HG03175 (cell line): ENCODE measurements around the gene HOXB9.

Source experiments
- ATAC-seq: cut with Tn5 transposase; IDR thresholded peaks from one replicate; pipeline ENCODE4 v1.9.1; 2021; ENCODE audit warnings: mild to moderate bottlenecking, moderate library complexity; ENCODE audit not compliant: unreplicated experiment

HOXB9 gene

GRCh38 chr17:48626245-48627117, at the start of gene HOXB9:
Gene HOXB9 (minus strand): TSS chr17:48626358. CDS start chr17:48626269, 89 bp downstream.
- no peak for ATAC-seq

- ATAC-seq, result no peak
Observed at GRCh38 chr17:48672340-48672739, 46.2 kb upstream of the HOXB9 start.

- ATAC-seq, result no peak
Observed at GRCh38 chr17:48671697-48672171, 45.6 kb upstream of the HOXB9 start.

- no peak for ATAC-seq
Observed at GRCh38 chr17:48663134-48663924, 37.2 kb upstream of the HOXB9 start.

- no peak for ATAC-seq
Observed at GRCh38 chr17:48655913-48656312, 29.8 kb upstream of the HOXB9 start.

GRCh38 chr17:48649741-48650140, 23.6 kb upstream of the HOXB9 start:
- no peak for ATAC-seq

- ATAC-seq, result no peak
Observed at GRCh38 chr17:48647963-48648245, 21.7 kb upstream of the HOXB9 start.

- ATAC-seq, result no peak
Observed at GRCh38 chr17:48647103-48647962, 21.2 kb upstream of the HOXB9 start.

GRCh38 chr17:48646183-48647102, 20.3 kb upstream of the HOXB9 start:
- ATAC-seq, result no peak

GRCh38 chr17:48645639-48646182, 19.6 kb upstream of the HOXB9 start:
- no peak for ATAC-seq

- ATAC-seq, result no peak
Observed at GRCh38 chr17:48644910-48645557, 18.9 kb upstream of the HOXB9 start.

- no peak for ATAC-seq
Observed at GRCh38 chr17:48644159-48644558, 18.0 kb upstream of the HOXB9 start.

GRCh38 chr17:48643697-48644012, 17.5 kb upstream of the HOXB9 start:
- ATAC-seq, result no peak

GRCh38 chr17:48642843-48643696, 16.9 kb upstream of the HOXB9 start:
- ATAC-seq, result no peak

GRCh38 chr17:48642059-48642842, 16.1 kb upstream of the HOXB9 start:
- ATAC-seq, result no peak

GRCh38 chr17:48641541-48642058, 15.4 kb upstream of the HOXB9 start:
- no peak for ATAC-seq

- ATAC-seq, result no peak
Observed at GRCh38 chr17:48640858-48641180, 14.7 kb upstream of the HOXB9 start.
